ENCODE measurements around the gene CTSE. TPM values are rescaled to one million over a fixed set of nuclear protein-coding genes. Genes with fewer than 3 reads are reported as not detected.

The CTSE gene
- total and polyA plus RNA-seq, 2 of the 8 experiments (the other 6 are each of a cell fraction or from before 2014, with no cell fraction given): 0.03 TPM; not detected in 1

DNA sequence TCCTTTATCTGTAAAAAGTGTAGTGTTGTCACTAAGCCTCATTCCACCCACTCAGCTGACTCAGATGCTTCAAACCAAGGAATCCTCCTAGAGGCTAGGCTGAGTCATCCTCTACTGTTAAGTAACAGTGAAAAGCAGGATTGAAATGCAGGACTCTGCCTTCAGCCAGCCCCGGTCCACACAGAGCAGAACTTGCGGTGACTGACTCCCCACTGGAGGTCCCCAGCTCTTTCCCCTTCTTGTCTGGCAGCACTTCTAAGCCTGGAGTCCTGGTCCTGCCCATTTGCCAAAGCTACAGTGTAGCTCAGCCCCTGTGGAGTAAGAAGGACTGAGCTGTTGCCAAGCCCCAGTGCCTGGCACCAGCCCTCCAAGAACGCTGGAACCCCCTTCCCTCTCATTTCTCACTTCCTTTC, 22.2 kb downstream of the CTSE start:
- H3K79me2 ChIP-seq (ENCODE audit: control insufficient read depth in 1 of 2, insufficient read depth in 2 of 2, low read length in 2 of 2): no peaks in the 10 kb centered on the region; a peak in 1 of 4 replicates
- no peak overlapping the region for H3K4ac ChIP-seq (replicated peaks; ENCODE audit: insufficient read length, low read depth, low read length)
- no peak overlapping the region for H2BK15ac ChIP-seq (ENCODE audit: low read length)
- no peaks in the 10 kb centered on the region for H3K36me3 ChIP-seq (ENCODE audit: control insufficient read depth in 2 of 4, insufficient read depth in 4 of 4, low read length in 3 of 4)
- WGBS, 2 experiments (ENCODE audit: extremely low coverage in 1 of 2, insufficient coverage in 1 of 2, insufficient read length in 1 of 2, insufficient replicate concordance in 2 of 2, low coverage in 1 of 2, low lambda C conversion rate in 2 of 2, missing lambda C conversion rate in 1 of 2): 79% methylated on average over 3 of the region's 3 CpGs; no CpG with 5 or more reads in 1 of the 2 experiments
- H2BK12ac ChIP-seq (ENCODE audit: low read depth, low read length): no peak overlapping the region
- H3K9ac ChIP-seq (replicated peaks in 1 of 4; ENCODE audit: extremely low read depth in 1 of 4, low read depth in 3 of 4, low read length in 3 of 4): no peak overlapping the region
- H3K23ac ChIP-seq (ENCODE audit: insufficient read length): no peak overlapping the region
- H4K91ac ChIP-seq (replicated peaks; ENCODE audit: insufficient read length, low read length): no peak overlapping the region
- no peak overlapping the region for H3K27ac ChIP-seq (ENCODE audit: low read depth, low read length)
- H3K4me2 ChIP-seq (ENCODE audit: insufficient read depth in 1 of 2, low read depth in 2 of 2, low read length in 2 of 2): no peak overlapping the region
- H2AK5ac ChIP-seq (ENCODE audit: low read depth, low read length): no peak overlapping the region
- peaks cover 12% of the 10 kb centered on the region for H3K23me2 ChIP-seq (ENCODE audit: low read depth, low read length)
- no peak overlapping the region for H3K4me3 ChIP-seq (ENCODE audit: extremely low read depth in 1 of 4, insufficient read depth in 2 of 4, low read depth in 3 of 4, low read length in 4 of 4)
- no peak overlapping the region for H3K56ac ChIP-seq (replicated peaks; ENCODE audit: insufficient read length, low read depth, low read length)
- FAIRE-seq (no peak), DNase-seq (ENCODE audit: low read depth in 1 of 2, low spot score in 2 of 2) (no peak)
- no peak overlapping the region for H2BK5ac ChIP-seq (ENCODE audit: low read depth, low read length)
- H3K18ac ChIP-seq (ENCODE audit: extremely low read depth, low read length): no peak overlapping the region
- H3K27me3 ChIP-seq (replicated peaks in 1 of 4; ENCODE audit: control insufficient read depth in 3 of 4, extremely low read depth in 1 of 4, insufficient read depth in 3 of 4, low read length in 3 of 4): peaks cover 6 to 25% (median 17%) of the 10 kb centered on the region in 4 experiments
- peaks cover 0 to 11% of the 10 kb centered on the region in 2 experiments for H4K20me1 ChIP-seq (replicated peaks in 1 of 2; ENCODE audit: control insufficient read depth in 1 of 2, insufficient read depth in 2 of 2, low read length in 2 of 2)
- no peaks in the 10 kb centered on the region for H3K9me3 ChIP-seq (ENCODE audit: insufficient read depth in 2 of 2, low read depth in 1 of 2, low read length in 1 of 2)
- H2BK120ac ChIP-seq (replicated peaks; ENCODE audit: low read depth, low read length): no peak overlapping the region
- no peak overlapping the region for H4K5ac ChIP-seq (ENCODE audit: insufficient read length, low read depth, low read length)
- no peak overlapping the region for H3K14ac ChIP-seq (ENCODE audit: insufficient read length)
- H4K8ac ChIP-seq (ENCODE audit: extremely low read depth, insufficient read depth, low read length): no peak overlapping the region
- ChIA-PET CTCF (ENCODE audit: partially characterized antibody) (interaction anchor here (1.0 to 1.5 kb wide), 4 partner anchors 15 to 33 kb away, joined by 3 to 4 read pairs (median 3); no protein-coding TSS in a partner anchor), POLR2A (ENCODE audit: partially characterized antibody) (no interaction called here)
- H3K79me1 ChIP-seq (ENCODE audit: low read depth, low read length): no peaks in the 10 kb centered on the region
- H3K4me1 ChIP-seq (replicated peaks in 1 of 4; ENCODE audit: control insufficient read depth in 3 of 4, insufficient read depth in 4 of 4, low read length in 3 of 4): peaks cover 0 to 3% (median 0%) of the 10 kb centered on the region in 4 experiments; a peak in 2 of 7 replicates
- H2BK20ac ChIP-seq (ENCODE audit: low read length): no peak overlapping the region
- 0 out of 2 replicates have a peak overlapping the region, but pooled peaks have one; percentile 3 for H2AFZ ChIP-seq (ENCODE audit: low read length)
- no peak for TF ChIP-seq BACH1 (IDR thresholded peaks at IDR 0.05; ENCODE audit: low read length)
- TF ChIP-seq GABPA (IDR thresholded peaks at IDR 0.05; ENCODE audit: borderline replicate concordance, insufficient read depth, low read length): no peak
- TF ChIP-seq, protein P1, sequence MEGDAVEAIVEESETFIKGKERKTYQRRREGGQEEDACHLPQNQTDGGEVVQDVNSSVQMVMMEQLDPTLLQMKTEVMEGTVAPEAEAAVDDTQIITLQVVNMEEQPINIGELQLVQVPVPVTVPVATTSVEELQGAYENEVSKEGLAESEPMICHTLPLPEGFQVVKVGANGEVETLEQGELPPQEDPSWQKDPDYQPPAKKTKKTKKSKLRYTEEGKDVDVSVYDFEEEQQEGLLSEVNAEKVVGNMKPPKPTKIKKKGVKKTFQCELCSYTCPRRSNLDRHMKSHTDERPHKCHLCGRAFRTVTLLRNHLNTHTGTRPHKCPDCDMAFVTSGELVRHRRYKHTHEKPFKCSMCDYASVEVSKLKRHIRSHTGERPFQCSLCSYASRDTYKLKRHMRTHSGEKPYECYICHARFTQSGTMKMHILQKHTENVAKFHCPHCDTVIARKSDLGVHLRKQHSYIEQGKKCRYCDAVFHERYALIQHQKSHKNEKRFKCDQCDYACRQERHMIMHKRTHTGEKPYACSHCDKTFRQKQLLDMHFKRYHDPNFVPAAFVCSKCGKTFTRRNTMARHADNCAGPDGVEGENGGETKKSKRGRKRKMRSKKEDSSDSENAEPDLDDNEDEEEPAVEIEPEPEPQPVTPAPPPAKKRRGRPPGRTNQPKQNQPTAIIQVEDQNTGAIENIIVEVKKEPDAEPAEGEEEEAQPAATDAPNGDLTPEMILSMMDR (IDR thresholded peaks at IDR 0.05; ENCODE audit: control extremely low read depth in 1 of 3, insufficient read depth in 1 of 3, low read depth in 1 of 3, low read length in 3 of 3): no peak
- TF ChIP-seq CHD1 (IDR thresholded peaks at IDR 0.05; ENCODE audit: low read depth, low read length): no peak
- TF ChIP-seq SUZ12 (IDR thresholded peaks at IDR 0.05; ENCODE audit: low read length): no peak
- no peak for TF ChIP-seq SIX5 (IDR thresholded peaks at IDR 0.05; ENCODE audit: low read depth, low read length)
- no peak for TF ChIP-seq TAF1 (IDR thresholded peaks at IDR 0.05; ENCODE audit: low read depth, low read length)
- no peak for TF ChIP-seq ASH2L (IDR thresholded peaks at IDR 0.05; ENCODE audit: low read length)
- no peak for TF ChIP-seq EGR1 (IDR thresholded peaks at IDR 0.05; ENCODE audit: borderline replicate concordance, low read depth, low read length)
- TF ChIP-seq, protein P2, sequence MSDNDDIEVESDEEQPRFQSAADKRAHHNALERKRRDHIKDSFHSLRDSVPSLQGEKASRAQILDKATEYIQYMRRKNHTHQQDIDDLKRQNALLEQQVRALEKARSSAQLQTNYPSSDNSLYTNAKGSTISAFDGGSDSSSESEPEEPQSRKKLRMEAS (IDR thresholded peaks at IDR 0.05): no peak
- TF ChIP-seq PHF8 (conservative IDR thresholded peaks at IDR 0.05; ENCODE audit: low read depth, low read length): no peak
- no peak for TF ChIP-seq CTBP2 (IDR thresholded peaks at IDR 0.05; ENCODE audit: borderline replicate concordance, insufficient read depth, insufficient read length, low read length)

Data from H1 (cell line).